ENCODE measurements around the gene HOXA9.

The HOXA9 gene

GRCh38 chr7:27175626-27176523 is 10.5 kb upstream of the HOXA9 start:
- POLR2A ChIA-PET, result no interaction called here
- DNase-seq (ENCODE audit: extremely low spot score), result no peak
- CTCF ChIA-PET, result interaction anchor here (1.4 to 3.4 kb wide), 4 partner anchors 14 to 886 kb away, joined by 3 to 18 read pairs (median 9); no protein-coding TSS in a partner anchor
- no peak for TF ChIP-seq CTCF (IDR thresholded peaks at IDR 0.05; ENCODE audit: control extremely low read depth, extremely low read depth, low read depth, missing control alignments)

DNA sequence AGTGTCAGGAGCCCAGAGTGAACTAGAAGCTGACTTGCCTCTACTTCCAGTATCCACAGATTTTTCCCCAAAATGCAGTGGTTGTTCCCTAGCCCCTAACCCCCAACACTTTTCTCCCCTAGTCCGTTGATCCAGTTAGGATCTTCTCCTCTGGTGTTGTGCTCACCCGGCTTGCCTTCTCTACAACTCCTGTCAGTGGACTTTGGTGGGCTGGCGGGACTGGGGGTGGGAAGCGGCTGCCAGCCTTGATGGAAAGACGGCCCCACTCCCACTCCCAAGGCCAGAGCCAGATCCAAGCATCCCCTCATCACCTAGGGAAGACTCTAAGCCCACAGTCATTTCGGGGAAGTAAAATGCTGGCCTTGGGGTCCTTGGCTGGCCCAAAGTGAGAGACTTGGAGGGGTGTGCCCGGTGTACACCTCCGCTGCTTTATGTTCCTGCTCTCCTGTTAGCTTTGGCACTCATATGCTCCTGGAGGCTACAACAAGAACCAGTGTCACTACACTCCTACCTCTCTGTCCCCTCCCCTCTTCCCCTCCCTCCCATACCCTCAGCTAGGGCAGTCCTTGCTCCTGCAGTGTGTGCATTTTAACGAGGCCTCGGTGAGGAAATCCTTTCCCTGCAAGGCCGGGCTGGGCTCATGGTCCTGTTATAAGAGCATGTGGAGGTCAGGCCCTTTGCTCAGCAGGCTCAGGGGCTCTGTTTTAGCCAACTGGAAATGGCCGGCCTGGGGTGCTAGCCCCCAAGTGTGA is 9.7 kb upstream of the HOXA9 start:
- TF ChIP-seq CTCF (IDR thresholded peaks at IDR 0.05; ENCODE audit: control extremely low read depth, extremely low read depth, low read depth, missing control alignments), result no peak
- CTCF ChIA-PET, result interaction anchor here (0.8 kb wide), 1 partner anchor 21 kb away, joined by 3 read pairs; no protein-coding TSS in a partner anchor
- POLR2A ChIA-PET, result no interaction called here
- DNase-seq (ENCODE audit: extremely low spot score), result no peak

DNA sequence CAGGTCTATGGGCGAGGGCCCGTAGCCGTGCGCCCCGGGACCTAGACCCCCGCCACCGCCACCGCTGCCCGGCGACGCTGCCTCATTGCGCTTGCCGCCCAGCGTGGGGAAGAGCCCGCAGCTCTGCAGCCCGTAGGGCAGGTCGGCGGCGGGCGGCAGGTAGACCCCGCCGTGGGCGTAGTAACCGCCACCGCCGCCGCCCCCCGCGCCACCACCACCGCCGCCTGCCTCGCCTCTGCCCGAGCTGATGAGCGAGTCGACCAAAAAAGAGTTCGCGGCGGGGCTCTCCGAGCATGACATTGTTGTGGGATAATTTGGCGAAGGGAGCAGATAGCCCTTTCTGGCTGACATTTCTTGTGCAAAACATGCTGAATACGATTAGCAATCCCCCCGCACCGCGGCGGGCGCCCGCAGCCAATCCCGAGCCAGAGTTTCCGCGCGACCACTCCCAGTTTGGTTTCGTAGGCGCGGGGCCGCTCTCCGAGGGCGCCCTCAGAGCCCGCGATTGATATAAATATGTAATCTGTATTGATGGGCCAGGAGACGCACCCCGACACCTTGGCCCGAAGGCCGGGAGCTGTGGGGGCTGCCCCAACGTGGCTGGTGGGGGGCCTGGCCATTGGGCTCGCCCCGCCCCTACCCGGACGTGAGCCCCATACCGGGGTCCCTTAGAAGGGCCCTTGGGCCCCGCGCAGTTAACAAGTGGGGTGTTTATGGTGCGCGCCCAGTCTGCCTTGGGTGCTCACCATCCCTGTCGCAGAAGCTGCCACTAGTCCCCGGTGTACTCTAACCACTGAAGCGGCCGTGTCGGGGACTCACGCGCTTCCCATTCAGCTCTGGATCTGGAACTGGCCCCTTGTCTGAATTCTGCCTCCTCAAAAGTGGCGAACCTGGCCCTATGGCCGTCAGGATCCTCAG is 8.9 kb upstream of the HOXA9 start, which contains the start of gene HOXA10:
Gene HOXA10 (minus strand): TSS at position 365 of the 918 bp plus-strand sequence. CDS start 14 bp downstream, at position 351.
- TF ChIP-seq CTCF (IDR thresholded peaks at IDR 0.05; ENCODE audit: control extremely low read depth, extremely low read depth, low read depth, missing control alignments), result no peak

DNA sequence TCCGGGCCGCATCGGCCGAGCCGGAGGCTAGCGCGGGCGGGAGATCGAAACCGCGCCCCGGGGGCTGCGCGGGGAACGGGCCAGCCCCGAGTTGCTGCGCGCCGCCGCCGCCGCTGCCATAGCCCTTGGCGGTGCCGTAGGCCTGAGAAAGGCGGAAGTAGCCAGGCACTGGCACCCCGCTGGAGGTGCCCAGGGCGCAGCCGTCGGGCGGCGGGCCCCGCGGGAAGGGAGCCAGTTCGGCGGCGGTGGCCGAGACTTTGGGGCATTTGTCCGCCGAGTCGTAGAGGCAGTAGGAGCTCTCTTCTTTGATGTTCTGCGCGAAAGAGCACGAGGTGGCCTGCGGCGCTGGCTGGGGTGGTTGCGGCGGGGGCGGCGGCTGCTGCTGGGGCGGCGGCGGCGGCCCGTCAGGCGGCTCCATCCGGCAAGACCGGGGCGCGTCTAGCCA is 8.2 kb upstream of the HOXA9 start:
- no peak for TF ChIP-seq CTCF (IDR thresholded peaks at IDR 0.05; ENCODE audit: control extremely low read depth, extremely low read depth, low read depth, missing control alignments)
- DNase-seq (ENCODE audit: extremely low spot score), result no peak
- POLR2A ChIA-PET, result no interaction called here
- CTCF ChIA-PET, result interaction anchor here (1.0 kb wide), 1 partner anchor 23 kb away, joined by 4 read pairs; no protein-coding TSS in a partner anchor

More for the DNA sequence above, 8.9 kb upstream of the HOXA9 start, which contains the start of gene HOXA10:
- ChIA-PET CTCF (interaction anchor here (0.8 to 1.0 kb wide), 2 partner anchors 22 kb away, joined by 3 to 4 read pairs; no protein-coding TSS in a partner anchor), POLR2A (no interaction called here)
- DNase-seq (ENCODE audit: extremely low spot score), result no peak

DNA sequence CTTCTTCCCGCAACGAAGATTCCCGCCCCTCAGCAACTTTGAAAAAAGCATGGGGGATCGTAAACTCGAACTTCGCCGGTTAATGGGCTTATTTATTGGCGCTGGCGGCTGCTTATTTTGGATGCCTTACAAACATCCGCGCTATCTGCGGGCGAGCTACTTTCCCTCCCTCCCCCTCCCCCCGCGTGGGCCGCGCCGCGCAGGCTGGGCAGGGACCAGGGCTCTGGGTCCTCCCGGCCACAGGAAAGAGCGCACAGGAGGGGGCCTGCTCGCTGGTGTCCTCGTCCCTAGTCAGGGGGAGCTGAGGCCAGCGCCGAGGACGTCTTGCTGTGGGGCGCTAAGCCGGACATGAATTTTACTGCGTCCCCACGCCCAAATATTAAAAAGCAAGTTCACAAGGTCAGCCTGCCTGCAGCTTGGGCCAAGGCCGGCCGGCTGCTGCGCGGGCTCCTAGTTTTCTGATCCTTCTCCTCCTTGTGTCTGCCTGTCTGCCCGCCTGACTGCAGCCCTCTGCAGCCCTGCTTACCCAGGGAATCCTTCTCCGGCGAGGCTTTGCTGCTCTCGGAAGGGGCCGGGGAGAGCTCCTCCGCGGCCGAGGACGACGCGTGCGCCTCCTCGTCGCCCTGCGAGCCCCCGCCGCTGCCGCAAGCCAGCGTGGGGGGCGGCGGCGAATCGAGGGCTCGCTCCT is 7.6 kb upstream of the HOXA9 start:
- ChIA-PET CTCF (interaction anchor here (1.0 to 3.8 kb wide), 2 partner anchors 12 to 23 kb away, joined by 4 to 19 read pairs; no protein-coding TSS in a partner anchor), POLR2A (no interaction called here)
- TF ChIP-seq CTCF (IDR thresholded peaks at IDR 0.05; ENCODE audit: control extremely low read depth, extremely low read depth, low read depth, missing control alignments), result no peak
- no peak for DNase-seq (ENCODE audit: extremely low spot score)
